Heart left ventricle (tissue), 13 donors: ENCODE data around the gene ADAMTS7.

Source experiments
- POLR2A ChIP-seq, 2 donors: fragments of 450-650 bp; IDR thresholded peaks; one replicate each; pipeline ENCODE4 v1.6.1; 2017; ENCODE audit warnings: antibody characterized with exemption in 2 of 2, mild to moderate bottlenecking in 2 of 2, moderate library complexity in 2 of 2
- TF ChIP-seq, protein P1 (sequence below), 12 donors: fragments of 200-600 bp; sonication (generic) in 4 of 12; IDR thresholded peaks; one replicate each; pipeline versions ENCODE4 v1.5.0 to v1.8.0; 2018 to 2022; ENCODE audit warnings: antibody characterized with exemption in 12 of 12, mild to moderate bottlenecking in 5 of 12
- donor health status: ischemic (EF 13 %, LVEDD 7.1; RV severe dilation, severe dysfunction).
- donor health status: DM: no; HTN: yes; CAD: no.
- donor health status: DM: no; HTN: no; CAD: no.
- donor health status: ischemic (EF 25% LVEDD 6.9; RV normal size, moderate dysfunction).
- donor health status: ischemic (EF 25% LVEDD 5.7; RV mildly dilated, moderate dysfunction).
- donor health status: ischemic (EF 35%, LVEDD 5.7; RV mildly dilated, moderate dysfunction).
- donor health status: nonischemic (EF 11% LVEDD 7.7; RV severe dilation, severe dysfunction).
- donor health status: DM: yes; HTN: yes; CAD: no.
- donor health status: PGD.
- donor health status: ischemic (EF 29% LVEDD 5.4; RV normal size, mild dysfunction).
- donor health status: nonischemic (EF 23%, LVEDD 6.1; RV moderate dilation, normal function).

DNA sequence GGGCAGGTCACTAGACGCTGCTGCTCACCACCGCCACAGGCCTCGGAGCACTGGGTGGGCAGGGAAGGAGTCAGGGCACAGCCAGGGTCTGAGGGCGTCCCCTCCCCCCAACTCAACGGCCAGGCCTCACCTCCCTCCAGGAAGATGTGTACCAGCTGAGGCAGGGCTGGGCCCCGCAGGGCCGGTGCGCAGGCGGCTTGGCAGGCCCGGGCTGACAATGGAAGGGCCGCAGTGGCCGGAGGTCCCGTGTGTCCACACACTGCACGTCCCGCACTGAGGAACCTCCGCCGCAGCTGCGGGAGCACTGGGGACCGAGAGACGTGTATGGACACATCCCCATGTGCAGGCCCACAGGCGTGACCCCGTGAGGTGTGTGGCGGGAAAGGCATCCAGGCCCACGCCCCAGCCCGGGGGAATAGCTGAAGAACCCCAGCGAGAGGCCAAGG is 47.4 kb downstream of the ADAMTS7 start:
- no peak for TF ChIP-seq POLR2A (IDR thresholded peaks at IDR 0.05)
- TF ChIP-seq, protein P1, sequence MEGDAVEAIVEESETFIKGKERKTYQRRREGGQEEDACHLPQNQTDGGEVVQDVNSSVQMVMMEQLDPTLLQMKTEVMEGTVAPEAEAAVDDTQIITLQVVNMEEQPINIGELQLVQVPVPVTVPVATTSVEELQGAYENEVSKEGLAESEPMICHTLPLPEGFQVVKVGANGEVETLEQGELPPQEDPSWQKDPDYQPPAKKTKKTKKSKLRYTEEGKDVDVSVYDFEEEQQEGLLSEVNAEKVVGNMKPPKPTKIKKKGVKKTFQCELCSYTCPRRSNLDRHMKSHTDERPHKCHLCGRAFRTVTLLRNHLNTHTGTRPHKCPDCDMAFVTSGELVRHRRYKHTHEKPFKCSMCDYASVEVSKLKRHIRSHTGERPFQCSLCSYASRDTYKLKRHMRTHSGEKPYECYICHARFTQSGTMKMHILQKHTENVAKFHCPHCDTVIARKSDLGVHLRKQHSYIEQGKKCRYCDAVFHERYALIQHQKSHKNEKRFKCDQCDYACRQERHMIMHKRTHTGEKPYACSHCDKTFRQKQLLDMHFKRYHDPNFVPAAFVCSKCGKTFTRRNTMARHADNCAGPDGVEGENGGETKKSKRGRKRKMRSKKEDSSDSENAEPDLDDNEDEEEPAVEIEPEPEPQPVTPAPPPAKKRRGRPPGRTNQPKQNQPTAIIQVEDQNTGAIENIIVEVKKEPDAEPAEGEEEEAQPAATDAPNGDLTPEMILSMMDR (IDR thresholded peaks at IDR 0.05): no peak
